GM21717 (cell line): ENCODE measurements around the gene TBC1D2.
"Not testable (repeated sequence)": the region's sequence is repeated elsewhere in the genome, so short reads cannot be mapped to it uniquely, and the experiment has no call there.

Source experiments
- ATAC-seq: cut with Tn5 transposase; IDR thresholded peaks from one replicate; pipeline ENCODE4 v1.9.1; 2021; ENCODE audit warnings: mild to moderate bottlenecking, moderate library complexity; ENCODE audit not compliant: unreplicated experiment

The TBC1D2 gene

GRCh38 chr9:98191671-98192502, 63.6 kb downstream of the TBC1D2 start:
- ATAC-seq, result no peak

DNA sequence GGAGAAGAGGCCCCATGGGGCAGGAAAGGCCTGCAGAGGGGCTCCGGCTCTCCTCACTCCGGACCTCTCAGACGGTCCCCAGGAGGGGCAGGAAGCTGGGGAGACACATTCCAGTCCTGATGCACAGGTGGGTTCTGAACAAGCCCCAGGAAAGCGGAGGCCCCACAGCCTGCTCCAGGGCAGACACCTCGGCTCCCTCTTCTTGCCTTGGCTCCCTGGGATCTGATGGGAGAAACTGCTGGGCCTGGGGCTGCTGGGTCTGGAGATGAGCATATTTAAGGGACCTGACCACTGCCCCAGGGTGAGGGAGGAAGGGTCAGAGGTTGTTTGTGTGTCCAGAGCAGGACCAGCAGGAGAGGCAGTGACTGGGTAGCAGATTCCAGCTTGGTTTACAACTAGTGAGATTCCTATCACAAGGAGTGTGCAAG, 64.3 kb downstream of the TBC1D2 start:
- no peak for ATAC-seq

- ATAC-seq, result no peak
Measured at GRCh38 chr9:98190757-98191105, 64.7 kb downstream of the TBC1D2 start.

DNA sequence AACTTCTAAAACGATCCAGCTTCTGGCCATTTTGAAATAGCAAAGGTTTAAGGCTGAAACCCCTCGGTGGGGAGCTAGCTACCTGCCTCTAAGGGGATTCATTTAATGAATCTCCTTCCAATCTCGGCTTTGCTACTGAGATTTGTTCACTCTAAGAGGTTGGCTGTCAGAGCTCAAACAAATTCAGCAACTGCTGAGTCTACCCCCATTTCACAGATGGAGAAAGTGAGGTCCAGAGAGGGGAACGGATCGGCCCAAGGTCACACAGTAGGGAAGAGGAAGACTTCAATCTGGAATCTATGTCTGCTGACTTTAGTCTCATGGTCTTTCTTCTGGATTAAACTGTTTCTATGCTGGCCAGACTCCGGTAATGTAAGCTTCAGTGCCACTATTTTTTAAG, 66.0 kb downstream of the TBC1D2 start:
- ATAC-seq, result no peak

GRCh38 chr9:98187926-98188325, 67.5 kb downstream of the TBC1D2 start:
- ATAC-seq, result no peak

- ATAC-seq, result no peak
Measured at GRCh38 chr9:98186236-98186635, 69.2 kb downstream of the TBC1D2 start.

- ATAC-seq, result no peak
Measured at GRCh38 chr9:98185611-98186171, 69.8 kb downstream of the TBC1D2 start.

GRCh38 chr9:98185021-98185567, 70.4 kb downstream of the TBC1D2 start:
- no peak for ATAC-seq

DNA sequence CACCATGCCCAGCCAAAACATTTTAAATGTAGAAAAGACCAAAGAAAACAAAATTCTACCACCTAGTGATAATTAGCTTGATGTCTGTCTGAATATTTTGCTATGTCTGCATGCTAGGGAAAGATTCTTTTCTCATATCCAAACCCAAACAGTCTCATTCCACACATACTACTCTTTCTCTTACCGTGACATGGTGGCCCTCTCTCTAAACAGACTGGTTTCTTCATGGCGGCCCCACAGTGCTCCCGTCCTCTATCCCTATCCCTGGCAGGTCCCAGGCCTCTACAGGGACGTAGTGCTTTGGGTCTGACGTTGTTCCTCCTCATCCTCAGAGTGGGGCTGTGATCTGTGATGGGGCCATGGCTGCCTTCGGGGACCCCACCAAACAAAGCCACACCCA, 71.1 kb downstream of the TBC1D2 start:
- no peak for ATAC-seq

DNA sequence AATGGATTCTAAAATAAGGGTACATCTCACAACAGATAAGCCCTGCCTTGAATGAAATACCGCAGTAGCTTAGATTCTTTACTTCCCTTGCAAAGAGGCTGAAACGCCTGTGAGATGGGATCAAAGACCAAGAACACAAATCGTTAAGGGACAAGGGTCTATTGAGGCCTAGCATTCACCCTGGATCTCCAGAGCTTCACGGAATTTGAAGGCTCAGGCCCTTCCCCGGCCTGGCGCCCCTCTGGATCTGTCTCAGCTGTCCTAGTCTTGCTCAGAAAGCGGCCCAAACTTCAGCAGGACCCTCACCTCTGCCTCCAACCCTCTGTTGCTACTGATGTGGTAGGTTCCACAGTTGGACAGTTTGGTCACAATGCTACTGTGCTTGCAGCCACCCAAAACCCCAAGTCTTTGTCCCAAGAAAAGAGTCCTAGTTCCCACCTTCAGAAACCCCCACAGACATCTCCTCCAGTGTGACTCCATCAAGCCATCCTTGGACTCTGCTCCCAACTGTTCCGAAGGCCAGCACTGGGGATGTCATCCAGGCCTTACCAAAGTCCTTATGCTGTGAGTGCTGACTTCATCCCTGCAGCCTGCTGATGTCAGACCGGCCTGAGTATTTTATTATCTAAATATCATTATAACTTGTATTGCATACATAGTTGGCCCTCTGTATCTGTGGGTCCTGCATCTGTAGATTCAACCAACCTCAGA, 72.4 kb downstream of the TBC1D2 start:
- no peak for ATAC-seq

DNA sequence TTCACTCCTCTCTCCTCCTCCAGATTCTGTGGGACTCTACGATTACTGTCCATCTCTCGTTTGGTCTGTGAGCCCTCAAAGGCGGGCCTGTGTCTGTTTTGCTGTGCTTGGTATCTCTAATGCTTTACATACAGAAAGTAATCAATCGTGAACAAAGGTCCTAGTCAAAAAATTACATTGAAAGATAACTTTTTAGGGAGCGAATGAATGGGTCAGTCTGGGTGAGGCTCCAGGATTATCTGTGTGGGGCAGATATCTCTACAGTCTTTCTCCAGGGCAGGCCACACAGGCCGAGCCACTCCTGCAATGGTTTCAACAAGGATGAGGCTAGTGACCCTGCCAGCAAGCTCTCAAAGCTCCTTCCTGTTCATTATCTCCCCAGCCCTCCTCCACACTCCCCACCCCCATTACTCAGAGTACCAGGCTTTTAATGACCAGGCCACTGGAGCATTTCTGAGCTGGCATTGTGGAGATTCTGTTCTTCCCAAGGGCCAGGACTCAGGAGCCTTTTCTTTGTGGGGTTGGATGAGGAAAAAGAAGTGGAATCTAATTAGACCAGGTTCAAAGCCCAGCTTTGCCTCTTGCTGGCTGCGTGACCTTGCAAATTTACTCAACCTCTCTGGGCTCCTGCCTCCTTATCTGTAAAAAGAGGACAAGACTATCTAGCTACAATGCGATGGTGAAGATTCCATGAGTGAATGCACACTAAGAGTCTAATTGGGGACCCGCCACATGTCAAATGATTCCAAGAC, 73.2 kb downstream of the TBC1D2 start:
- ATAC-seq, result no peak

- no peak for ATAC-seq
Measured at GRCh38 chr9:98181746-98182068, 73.7 kb downstream of the TBC1D2 start.

- ATAC-seq, result no peak
Measured at GRCh38 chr9:98180996-98181395, 74.5 kb downstream of the TBC1D2 start.

DNA sequence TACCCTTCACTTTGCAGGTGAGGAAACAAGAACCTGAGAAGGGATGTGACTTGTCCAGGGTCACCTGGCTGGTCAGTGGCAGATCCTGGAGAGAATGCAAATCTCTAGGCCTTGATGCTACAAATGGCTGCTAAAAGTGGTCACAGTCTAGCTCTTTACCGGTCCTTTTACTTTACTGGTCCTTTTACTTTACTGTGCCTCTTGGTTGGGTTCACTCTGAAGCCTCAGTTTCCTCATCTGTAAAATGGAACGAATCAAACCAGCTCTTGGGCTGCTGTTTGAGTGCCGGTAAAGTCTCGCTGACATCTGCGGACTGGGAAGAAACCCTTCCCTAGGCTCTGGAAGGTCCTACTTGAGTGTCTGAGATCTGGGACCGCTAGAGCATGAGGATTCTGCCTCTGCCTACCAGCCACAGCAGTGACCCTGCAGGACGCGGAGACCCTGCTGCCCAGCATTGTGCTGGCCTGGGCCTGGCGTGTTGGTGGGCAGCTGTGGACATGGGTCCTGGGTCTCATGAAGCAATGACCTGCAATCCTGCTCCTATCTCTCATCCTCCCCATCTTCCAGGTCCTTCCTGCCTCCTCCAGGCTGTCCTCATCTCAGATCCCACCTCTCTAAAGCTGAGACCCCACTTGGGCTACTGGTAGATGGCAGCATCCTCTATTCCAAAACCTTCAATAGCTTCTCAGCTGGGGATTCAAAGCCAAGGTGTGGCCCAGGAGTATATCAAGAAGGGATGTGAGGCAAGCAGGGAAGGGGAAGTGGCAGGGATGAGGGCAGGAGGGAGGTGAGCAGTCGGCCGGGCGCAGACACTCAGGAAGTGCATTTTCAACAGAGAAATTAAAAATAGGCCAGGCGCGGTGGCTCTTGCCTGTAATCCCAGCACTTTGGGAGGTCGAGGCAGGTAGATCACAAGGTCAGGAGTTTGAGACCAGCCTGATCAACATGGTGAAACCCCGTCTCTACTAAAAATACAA, 76.3 kb downstream of the TBC1D2 start:
- ATAC-seq, result no peak

GRCh38 chr9:98176391-98177259, 78.8 kb downstream of the TBC1D2 start:
- no peak for ATAC-seq

DNA sequence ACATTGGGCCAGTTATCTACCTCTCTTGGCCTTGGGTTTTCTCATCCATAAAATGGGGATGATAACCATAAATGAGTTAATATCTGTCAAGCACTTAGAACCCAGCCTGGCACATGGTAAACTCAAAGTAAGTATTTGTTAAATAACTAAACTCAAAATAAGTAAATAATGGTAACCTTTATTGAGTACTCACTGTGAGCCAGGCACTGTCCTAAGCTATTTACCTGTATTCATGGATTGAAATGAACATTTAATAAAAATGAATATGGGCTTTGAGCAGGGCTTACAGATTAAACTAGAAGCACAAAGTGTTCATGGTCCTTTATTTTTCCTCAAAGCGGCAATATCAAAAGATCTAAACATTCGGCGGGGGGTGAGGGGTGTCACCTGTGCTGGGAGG, 79.7 kb downstream of the TBC1D2 start:
- no peak for ATAC-seq

DNA sequence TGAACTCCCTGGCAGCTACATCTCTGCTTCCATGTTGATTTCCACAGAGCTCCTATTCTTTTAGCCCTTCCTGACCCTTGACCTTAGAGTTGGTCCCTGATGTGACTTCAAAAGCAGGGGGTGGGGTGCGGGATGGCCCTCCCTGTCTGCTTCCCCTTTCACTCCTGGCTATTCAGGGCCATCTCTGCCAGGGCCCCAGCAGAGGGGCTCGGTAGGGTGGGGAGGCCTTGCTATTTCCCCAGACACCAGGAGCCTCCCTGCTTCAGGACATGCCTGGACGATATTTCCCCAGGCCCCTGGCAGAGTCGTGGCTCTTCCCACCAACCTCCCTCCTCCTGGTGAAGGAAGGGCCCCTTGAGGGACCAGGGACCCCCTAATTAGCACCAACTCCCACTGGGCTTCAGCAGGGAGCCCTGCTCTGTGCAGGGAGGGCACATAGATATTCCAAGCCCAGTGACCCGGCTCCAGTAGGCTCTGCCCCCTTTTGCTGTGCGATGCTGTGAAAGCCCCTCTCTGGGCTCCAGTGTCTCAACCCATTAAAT, 80.3 kb downstream of the TBC1D2 start:
- ATAC-seq, result no peak

DNA sequence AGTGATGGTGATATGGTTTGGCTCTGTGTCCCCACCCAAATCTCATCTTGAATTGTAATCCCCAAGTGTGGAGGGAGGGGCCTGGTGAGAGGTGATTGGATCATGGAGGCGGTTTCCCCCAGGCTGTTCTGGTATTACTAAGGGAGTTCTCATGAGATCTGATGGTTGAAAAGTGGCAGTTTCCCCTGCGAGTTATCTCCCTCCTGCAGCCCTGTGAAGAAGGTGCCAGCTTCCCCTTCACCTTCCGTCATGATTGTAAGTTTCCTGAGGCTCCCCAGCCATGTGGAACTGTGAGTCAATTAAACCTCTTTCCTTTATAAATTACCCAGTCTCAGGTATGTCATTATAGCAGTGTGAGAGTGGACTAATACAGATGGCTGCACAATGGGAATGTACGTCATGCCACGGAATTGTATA, 80.9 kb downstream of the TBC1D2 start:
- not testable (repeated sequence) for ATAC-seq

DNA sequence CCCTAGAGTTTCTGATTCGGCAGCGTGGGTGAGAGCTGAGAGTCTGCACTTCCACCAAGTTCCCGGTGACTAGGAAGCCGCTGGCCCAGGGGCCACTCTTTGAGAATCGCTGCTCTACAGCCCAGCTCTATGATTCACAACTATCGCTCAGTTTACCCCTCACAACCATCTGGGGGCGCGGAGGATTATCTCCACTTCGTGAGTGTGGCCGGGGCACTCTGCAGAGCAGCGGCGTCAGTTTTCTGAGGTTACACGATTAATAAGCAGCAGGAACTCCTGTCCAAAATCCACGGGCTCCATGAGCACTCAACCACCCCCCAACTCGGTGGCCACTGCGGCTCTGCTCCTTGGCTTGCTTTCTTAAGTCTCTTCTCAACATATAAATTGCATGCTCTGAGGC, 82.3 kb downstream of the TBC1D2 start:
- ATAC-seq, result no peak
